Esophagus squamous epithelium (tissue), 5 donors: ENCODE measurements around the gene UBB. TPM values are rescaled to one million over a fixed set of nuclear protein-coding genes. Genes with fewer than 3 reads are reported as not detected.

Experiments
- DNase-seq: peaks from one replicate; lab custom pipeline; 2025; lab: John Stamatoyannopoulos, UW
- H3K27ac ChIP-seq, 4 donors: fragments of 200-600 bp; sonication (generic); one replicate each; pipeline ENCODE4 v1.5.1; 2016 to 2019; ENCODE audit warnings: mild to moderate bottlenecking in 1 of 4
- H3K27me3 ChIP-seq, 4 donors: fragments of 200-600 bp; sonication (generic); 1 replicate in 3 of 4; 2 replicates in 1 of 4; pipeline versions ENCODE4 v1.5.1 to v1.6.0; 2017 to 2021; ENCODE audit warnings: antibody characterized with exemption in 1 of 4
- H3K36me3 ChIP-seq, 3 donors: fragments of 200-600 bp; sonication (generic); one replicate each; pipeline ENCODE4 v1.5.1; 2016 to 2019
- H3K4me1 ChIP-seq, 3 donors: fragments of 200-600 bp; sonication (generic); one replicate each; pipeline ENCODE4 v1.5.1; 2017 to 2019
- H3K4me3 ChIP-seq, 4 donors: fragments of 200-600 bp; sonication (generic); 1 replicate in 3 of 4; 2 replicates in 1 of 4; pipeline ENCODE4 v1.5.1; 2016 to 2019; ENCODE audit warnings: mild to moderate bottlenecking in 2 of 4, moderate library complexity in 1 of 4
- H3K9me3 ChIP-seq, 3 donors: fragments of 200-600 bp; sonication (generic); one replicate each; pipeline ENCODE4 v1.5.1; 2016 to 2019
- POLR2A ChIP-seq, 4 donors: fragments of 450-650 bp; IDR thresholded peaks; one replicate each; pipeline ENCODE4 v1.6.1; 2017; ENCODE audit warnings: antibody characterized with exemption in 4 of 4, mild to moderate bottlenecking in 4 of 4, moderate library complexity in 3 of 4
- WGBS, 2 donors: methylation state at CpG; one replicate each; pipeline ENCODE4 v1.1.5; 2018; 5-methylcytosine and 5-hydroxymethylcytosine counted together
- intact Hi-C: fragments of 100-400 bp; cut with DNase I; formaldehyde crosslinking; loops from one replicate; pipeline ENCODE4 v1.15.0; 2022
- total RNA-seq, 4 donors: library from RNA; depleted of rRNA; stranded (reverse); fragments of >200 nt; gene quantifications; one replicate each; pipeline ENCODE4 v1.1.0, GENCODE V29; 2016
- TF ChIP-seq, protein P1 (sequence below), 6 experiments: fragments of 450-650 bp in 4 of 6; fragments of 200-600 bp in 2 of 6; sonication (generic) in 2 of 6; IDR thresholded peaks; one replicate each; pipeline ENCODE4 v1.5.1; 2016 to 2019; ENCODE audit warnings: antibody characterized with exemption in 6 of 6, mild to moderate bottlenecking in 4 of 6, moderate library complexity in 4 of 6
- donor health status: DM: yes; HTN: yes; CAD: no.

The UBB gene
- total RNA-seq, 4 donors from 2014 or later, result 360 to 590 (median 461) TPM

DNA sequence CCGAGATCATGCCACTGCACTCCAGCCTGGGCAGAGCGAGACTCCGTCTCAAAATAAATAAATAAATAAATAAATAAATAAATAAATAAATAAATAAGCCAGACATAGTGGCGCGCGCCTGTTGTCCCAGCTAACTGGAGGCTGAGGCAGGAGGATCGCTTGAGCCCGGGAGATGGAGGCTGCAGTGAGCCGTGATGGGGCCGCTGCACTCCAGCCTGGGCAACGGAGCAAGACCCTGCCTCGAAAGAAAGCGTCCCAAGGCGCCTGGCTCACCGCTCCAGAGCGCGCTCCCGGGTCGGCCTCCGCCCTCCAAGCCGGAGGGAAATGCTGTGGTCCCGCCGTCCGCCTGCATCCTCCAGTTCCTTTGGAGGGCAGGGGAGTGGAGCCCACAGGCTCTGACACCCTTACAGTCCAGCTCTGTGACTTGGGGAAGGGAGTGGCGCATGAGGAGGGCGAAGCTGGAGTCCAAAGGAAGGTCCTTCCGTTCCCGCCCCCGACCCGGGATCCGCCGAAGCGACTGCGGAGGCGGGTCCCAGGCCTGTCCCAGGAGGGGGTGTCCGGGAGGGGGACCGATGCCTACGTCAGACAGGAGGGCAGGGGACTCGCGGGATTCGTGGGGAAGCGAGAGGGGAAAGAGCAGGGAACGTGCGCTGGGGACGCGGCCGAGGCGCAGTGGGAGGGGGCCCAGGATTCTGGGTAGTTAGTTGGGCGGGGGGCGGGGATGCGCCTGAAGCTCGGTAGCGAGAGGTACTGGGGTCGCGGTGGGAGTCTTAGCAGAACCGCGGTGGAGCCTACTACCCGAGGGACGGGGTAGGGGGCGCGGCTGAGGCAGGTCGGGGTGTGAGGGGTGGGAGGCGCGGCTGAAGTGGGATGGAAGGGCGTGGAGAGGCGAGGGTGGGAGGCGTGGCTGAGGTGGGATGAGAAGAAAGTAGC is 26.1 kb downstream of the UBB start:
- H3K9me3 ChIP-seq, result no peaks in the 10 kb centered on the region
- 14 to 33% methylated on average over 13 to 23 of the region's 67 CpGs for WGBS, 2 donors
- peaks cover 4 to 23% (median 14%) of the 10 kb centered on the region in 3 donors for H3K4me1 ChIP-seq
- peaks cover 0 to 14% (median 0%) of the 10 kb centered on the region in 4 donors for H3K27me3 ChIP-seq
- H3K4me3 ChIP-seq, result peak overlapping the region; percentile 32 to 71 (median 55)
- H3K27ac ChIP-seq, result peak overlapping the region; percentile 31 to 84 (median 74)
- H3K36me3 ChIP-seq, result no peaks in the 10 kb centered on the region
- intact Hi-C loops, result no loop called here
- no peak for TF ChIP-seq POLR2A (IDR thresholded peaks at IDR 0.05)
- TF ChIP-seq, protein P1, sequence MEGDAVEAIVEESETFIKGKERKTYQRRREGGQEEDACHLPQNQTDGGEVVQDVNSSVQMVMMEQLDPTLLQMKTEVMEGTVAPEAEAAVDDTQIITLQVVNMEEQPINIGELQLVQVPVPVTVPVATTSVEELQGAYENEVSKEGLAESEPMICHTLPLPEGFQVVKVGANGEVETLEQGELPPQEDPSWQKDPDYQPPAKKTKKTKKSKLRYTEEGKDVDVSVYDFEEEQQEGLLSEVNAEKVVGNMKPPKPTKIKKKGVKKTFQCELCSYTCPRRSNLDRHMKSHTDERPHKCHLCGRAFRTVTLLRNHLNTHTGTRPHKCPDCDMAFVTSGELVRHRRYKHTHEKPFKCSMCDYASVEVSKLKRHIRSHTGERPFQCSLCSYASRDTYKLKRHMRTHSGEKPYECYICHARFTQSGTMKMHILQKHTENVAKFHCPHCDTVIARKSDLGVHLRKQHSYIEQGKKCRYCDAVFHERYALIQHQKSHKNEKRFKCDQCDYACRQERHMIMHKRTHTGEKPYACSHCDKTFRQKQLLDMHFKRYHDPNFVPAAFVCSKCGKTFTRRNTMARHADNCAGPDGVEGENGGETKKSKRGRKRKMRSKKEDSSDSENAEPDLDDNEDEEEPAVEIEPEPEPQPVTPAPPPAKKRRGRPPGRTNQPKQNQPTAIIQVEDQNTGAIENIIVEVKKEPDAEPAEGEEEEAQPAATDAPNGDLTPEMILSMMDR (IDR thresholded peaks at IDR 0.05), result no peak
- DNase-seq, result no peak

DNA sequence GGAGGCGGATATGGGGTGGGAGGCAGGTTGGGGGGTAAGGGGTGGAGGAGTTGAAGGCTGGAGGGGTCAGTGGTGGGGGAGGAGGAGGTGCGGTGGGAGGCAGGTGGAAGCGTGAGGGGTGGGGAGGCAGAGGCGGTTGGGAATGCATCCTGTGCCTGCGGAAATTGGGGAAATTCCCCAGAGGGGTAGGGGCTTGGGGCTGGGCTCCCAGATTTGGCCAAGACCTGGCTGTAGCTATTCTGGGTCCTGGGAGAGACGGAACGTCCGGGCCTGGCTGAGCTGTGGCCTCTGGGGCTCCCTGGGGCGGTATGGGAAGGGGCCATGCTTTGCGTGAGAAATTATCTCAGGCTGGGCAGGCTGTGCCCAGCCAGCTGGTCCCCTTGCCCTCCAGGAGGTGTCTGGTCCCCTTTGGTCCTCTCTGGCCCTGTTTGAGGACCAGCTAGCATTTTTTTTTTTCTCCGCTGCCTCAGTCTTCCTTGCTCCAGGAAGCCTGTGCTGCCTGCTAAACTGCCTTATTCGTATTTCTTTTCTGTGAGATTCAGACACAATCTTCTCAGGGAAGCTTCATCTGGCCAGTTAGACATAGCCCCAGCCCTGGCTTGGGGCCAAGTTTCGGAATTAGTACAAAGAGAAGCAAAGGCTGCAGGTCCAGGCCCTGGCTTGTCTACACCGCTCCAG is 27.2 kb downstream of the UBB start:
- DNase-seq, result no peak
- H3K27ac ChIP-seq, result peak overlapping the region; percentile 7 to 84 (median 74)
- H3K27me3 ChIP-seq, result peaks cover 0 to 14% (median 0%) of the 10 kb centered on the region in 4 donors
- H3K36me3 ChIP-seq, result no peaks in the 10 kb centered on the region
- intact Hi-C loops, result no loop called here
- TF ChIP-seq POLR2A (IDR thresholded peaks at IDR 0.05), result no peak
- H3K4me1 ChIP-seq, result peaks cover 4 to 23% (median 14%) of the 10 kb centered on the region in 3 donors
- H3K4me3 ChIP-seq, result peak overlapping the region in 2 of 4 donors; percentile 18 to 71
- H3K9me3 ChIP-seq, result no peaks in the 10 kb centered on the region
- 19 to 26% methylated on average over 11 to 13 of the region's 14 CpGs for WGBS, 2 donors

- TF ChIP-seq POLR2A (IDR thresholded peaks at IDR 0.05), result no peak
- TF ChIP-seq, protein P1 (IDR thresholded peaks at IDR 0.05), result peak in 4 of 6 experiments; percentile 26 to 50 (median 31)
- no peaks in the 10 kb centered on the region for H3K36me3 ChIP-seq
- peak within 1 kb of the TSS; percentile 35 to 72 (median 55) for H3K4me3 ChIP-seq
- WGBS, 2 donors, result 37 to 44% methylated on average over 2 to 7 of the region's 21 CpGs
- DNase-seq, result no peak
- no peaks in the 10 kb centered on the region for H3K9me3 ChIP-seq
- H3K4me1 ChIP-seq, result peaks cover 5 to 48% (median 29%) of the 10 kb centered on the region in 3 donors
- intact Hi-C loops, result no loop called here
- peak within 1 kb of the TSS; percentile 79 to 93 (median 88) for H3K27ac ChIP-seq
- H3K27me3 ChIP-seq, result no peaks in the 10 kb centered on the region
Observed at GRCh38 chr17:16415031-16415924, 34.4 kb downstream of the UBB start, which contains the start of gene TRPV2. TRPV2 (plus strand) TSS chr17:16415571; CDS start chr17:16417669, 2,098 bp downstream.

DNA sequence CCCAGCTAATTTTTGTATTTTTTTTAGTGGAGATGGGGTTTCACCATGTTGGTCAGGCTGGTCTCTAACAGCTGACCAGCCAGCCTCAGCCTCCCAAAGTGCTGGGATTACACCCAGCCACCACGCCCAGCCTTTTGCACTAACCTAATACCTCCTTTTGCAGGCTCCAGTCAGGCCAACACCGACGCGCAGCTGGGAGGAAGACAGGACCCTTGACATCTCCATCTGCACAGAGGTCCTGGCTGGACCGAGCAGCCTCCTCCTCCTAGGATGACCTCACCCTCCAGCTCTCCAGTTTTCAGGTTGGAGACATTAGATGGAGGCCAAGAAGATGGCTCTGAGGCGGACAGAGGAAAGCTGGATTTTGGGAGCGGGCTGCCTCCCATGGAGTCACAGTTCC is 36.5 kb downstream of the UBB start:
- 67 to 80% methylated on average over 1 to 2 of the region's 7 CpGs for WGBS, 2 donors
- H3K27ac ChIP-seq, result peak overlapping the region in 3 of 4 donors; percentile 82 to 89 (median 86)
- H3K27me3 ChIP-seq, result no peaks in the 10 kb centered on the region
- TF ChIP-seq, protein P1 (IDR thresholded peaks at IDR 0.05), result no peak
- no peak for TF ChIP-seq POLR2A (IDR thresholded peaks at IDR 0.05)
- no peak overlapping the region for H3K4me3 ChIP-seq
- H3K9me3 ChIP-seq, result no peaks in the 10 kb centered on the region
- intact Hi-C loops, result no loop called here
- peaks cover 0 to 2% (median 0%) of the 10 kb centered on the region in 3 donors for H3K36me3 ChIP-seq
- H3K4me1 ChIP-seq, result peaks cover 5 to 55% (median 29%) of the 10 kb centered on the region in 3 donors
- DNase-seq, result no peak
